ENCODE results near the gene DPP9. TPM values are rescaled to one million over a fixed set of nuclear protein-coding genes. Genes with fewer than 3 reads are reported as not detected.
A peak's percentile ranks its signal among the peaks of the same experiment; 100 is the strongest.

DPP9 gene
- polyA plus RNA-seq, 2 of the 4 experiments (the other 2 are of a cell fraction), result 10.1 to 53.5 TPM

DNA sequence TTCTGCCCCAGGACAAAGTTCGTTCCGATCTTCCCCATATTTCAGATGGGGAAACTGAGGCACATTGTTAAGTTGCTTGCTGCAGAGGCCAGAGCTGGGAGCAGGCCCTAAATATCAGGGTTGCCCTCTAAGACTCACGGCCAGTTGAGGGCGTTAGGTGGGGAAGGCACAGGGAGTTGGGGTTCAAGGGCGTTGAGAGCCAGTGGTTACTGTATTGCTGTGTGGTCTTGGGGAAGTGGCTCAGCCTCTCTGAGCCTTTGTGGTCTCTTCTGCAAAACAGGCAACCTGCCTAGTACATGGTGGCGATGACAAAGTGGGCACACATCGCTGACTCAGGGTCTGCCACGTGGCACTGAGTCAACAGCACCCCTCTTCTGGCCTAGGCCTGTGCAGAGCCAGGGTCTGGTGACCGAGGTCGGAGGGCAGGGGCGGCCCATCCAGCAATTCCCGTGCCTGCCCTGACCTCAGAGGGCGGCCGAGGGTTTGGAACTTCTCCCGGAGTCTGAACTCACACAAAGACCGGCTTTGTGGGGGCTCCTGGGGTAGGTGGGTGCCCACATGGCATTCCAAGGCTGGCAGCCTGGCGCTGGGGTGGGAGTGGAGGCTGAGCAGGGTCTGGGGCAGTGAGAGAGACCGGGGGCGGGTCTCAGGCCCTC, 74.1 kb downstream of the DPP9 start:
- peak; percentile 33 for TF ChIP-seq ZFP36 (IDR thresholded peaks at IDR 0.05; ENCODE audit: borderline replicate concordance, partially characterized antibody)
- TF ChIP-seq, protein P1, sequence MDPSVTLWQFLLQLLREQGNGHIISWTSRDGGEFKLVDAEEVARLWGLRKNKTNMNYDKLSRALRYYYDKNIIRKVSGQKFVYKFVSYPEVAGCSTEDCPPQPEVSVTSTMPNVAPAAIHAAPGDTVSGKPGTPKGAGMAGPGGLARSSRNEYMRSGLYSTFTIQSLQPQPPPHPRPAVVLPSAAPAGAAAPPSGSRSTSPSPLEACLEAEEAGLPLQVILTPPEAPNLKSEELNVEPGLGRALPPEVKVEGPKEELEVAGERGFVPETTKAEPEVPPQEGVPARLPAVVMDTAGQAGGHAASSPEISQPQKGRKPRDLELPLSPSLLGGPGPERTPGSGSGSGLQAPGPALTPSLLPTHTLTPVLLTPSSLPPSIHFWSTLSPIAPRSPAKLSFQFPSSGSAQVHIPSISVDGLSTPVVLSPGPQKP (IDR thresholded peaks at IDR 0.05; ENCODE audit: low read depth, low read length), result no peak
- TF ChIP-seq SMC3 (IDR thresholded peaks at IDR 0.05), result no peak
- Histone ChIP-seq H3K4me3 (no peak overlapping the region), H3K4me2 (no peak overlapping the region), H3K27ac (no peak overlapping the region), H3K9me3 (no peaks in the 10 kb centered on the region), H3K4me1 (peaks cover 1% of the 10 kb centered on the region; the same call in 1 of the 3 replicates)
- FAIRE-seq, result no peak
- ATAC-seq, result no peak
- ChIA-PET POLR2A (no interaction called here), CTCF (interaction anchor here (0.6 to 3.0 kb wide), 6 partner anchors 10 to 91 kb away, joined by 3 to 20 read pairs (median 4); partner anchors contain the start of gene SEMA6B)
- WGBS (ENCODE audit: missing lambda C conversion rate), result 82% methylated on average over 9 of the region's 19 CpGs
- no peak for DNase-seq (ENCODE audit: low read depth in 1 of 2, low spot score in 1 of 2)

GRCh38 chr19:4647676-4648644, 75.7 kb downstream of the DPP9 start:
- CTCF ChIA-PET, result interaction anchor here (0.6 to 3.0 kb wide), 6 partner anchors 11 to 225 kb away, joined by 3 to 20 read pairs (median 4); no protein-coding TSS in a partner anchor
- Histone ChIP-seq H3K4me2 (no peak overlapping the region), H3K9me3 (no peaks in the 10 kb centered on the region), H3K4me1 (no peaks in the 10 kb centered on the region), H3K4me3 (no peak overlapping the region), H3K27ac (no peak overlapping the region)
- TF ChIP-seq JUNB (IDR thresholded peaks at IDR 0.05), result no peak
- no peak for TF ChIP-seq HEYL (CRISPR knock-in tag; IDR thresholded peaks at IDR 0.05)
- no peak for TF ChIP-seq FOSB (CRISPR knock-in tag; IDR thresholded peaks at IDR 0.05)
- no peak for TF ChIP-seq TFCP2L1 (CRISPR knock-in tag; IDR thresholded peaks at IDR 0.05)
- FAIRE-seq (no peak), ATAC-seq (peak in 1 of 2 experiments; percentile 47; a peak in 3 of 6 replicates), DNase-seq (ENCODE audit: low read depth in 1 of 2, low spot score in 1 of 2) (no peak)
- WGBS (ENCODE audit: missing lambda C conversion rate), result 85% methylated on average over 14 of the region's 20 CpGs
- POLR2A ChIA-PET, result no interaction called here

DNA sequence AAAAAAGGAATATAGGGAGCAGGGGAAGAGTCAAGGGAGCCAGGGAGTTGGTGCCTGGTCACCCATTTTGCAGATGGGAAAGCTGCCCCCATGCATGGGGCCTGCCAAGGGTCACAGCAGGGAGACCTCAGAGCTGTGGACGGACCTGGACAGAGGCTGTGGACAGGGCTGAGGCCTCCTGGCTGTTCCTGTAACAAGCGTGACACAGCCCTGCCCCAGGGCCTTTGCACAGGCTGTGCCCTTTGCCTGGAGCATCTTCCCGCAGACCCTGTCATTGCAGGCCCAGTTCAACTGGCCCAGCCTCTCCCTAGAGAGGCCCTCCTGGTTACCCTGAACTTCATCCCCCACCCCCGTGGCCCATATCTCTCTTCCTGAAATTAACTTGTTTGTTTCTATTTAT, 77.9 kb downstream of the DPP9 start:
- no peaks in the 10 kb centered on the region for H3K4me1 ChIP-seq
- no peak for FAIRE-seq
- no peak overlapping the region for H3K4me3 ChIP-seq
- DNase-seq (ENCODE audit: low read depth in 1 of 2, low spot score in 1 of 2), result no peak
- 94% methylated on average over 4 of the region's 4 CpGs for WGBS (ENCODE audit: missing lambda C conversion rate)
- POLR2A ChIA-PET, result no interaction called here
- CTCF ChIA-PET, result interaction anchor here (0.6 to 3.0 kb wide), 3 partner anchors 10 to 121 kb away, joined by 3 to 16 read pairs (median 3); no protein-coding TSS in a partner anchor
- no peak for TF ChIP-seq RFX5 (IDR thresholded peaks at IDR 0.05)
- TF ChIP-seq CHD4 (IDR thresholded peaks at IDR 0.05; ENCODE audit: borderline replicate concordance), result no peak
- TF ChIP-seq, protein P2, sequence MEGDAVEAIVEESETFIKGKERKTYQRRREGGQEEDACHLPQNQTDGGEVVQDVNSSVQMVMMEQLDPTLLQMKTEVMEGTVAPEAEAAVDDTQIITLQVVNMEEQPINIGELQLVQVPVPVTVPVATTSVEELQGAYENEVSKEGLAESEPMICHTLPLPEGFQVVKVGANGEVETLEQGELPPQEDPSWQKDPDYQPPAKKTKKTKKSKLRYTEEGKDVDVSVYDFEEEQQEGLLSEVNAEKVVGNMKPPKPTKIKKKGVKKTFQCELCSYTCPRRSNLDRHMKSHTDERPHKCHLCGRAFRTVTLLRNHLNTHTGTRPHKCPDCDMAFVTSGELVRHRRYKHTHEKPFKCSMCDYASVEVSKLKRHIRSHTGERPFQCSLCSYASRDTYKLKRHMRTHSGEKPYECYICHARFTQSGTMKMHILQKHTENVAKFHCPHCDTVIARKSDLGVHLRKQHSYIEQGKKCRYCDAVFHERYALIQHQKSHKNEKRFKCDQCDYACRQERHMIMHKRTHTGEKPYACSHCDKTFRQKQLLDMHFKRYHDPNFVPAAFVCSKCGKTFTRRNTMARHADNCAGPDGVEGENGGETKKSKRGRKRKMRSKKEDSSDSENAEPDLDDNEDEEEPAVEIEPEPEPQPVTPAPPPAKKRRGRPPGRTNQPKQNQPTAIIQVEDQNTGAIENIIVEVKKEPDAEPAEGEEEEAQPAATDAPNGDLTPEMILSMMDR (IDR thresholded peaks at IDR 0.05), result no peak
- no peak for TF ChIP-seq ZNF302 (CRISPR knock-in tag; IDR thresholded peaks at IDR 0.05)
- no peak for TF ChIP-seq MYC (IDR thresholded peaks at IDR 0.05; ENCODE audit: borderline replicate concordance, low read length)
- TF ChIP-seq POLR2A (IDR thresholded peaks at IDR 0.05; ENCODE audit: low read length), result no peak
- TF ChIP-seq RARB (CRISPR knock-in tag; IDR thresholded peaks at IDR 0.05), result no peak
- no peak for TF ChIP-seq JUN (IDR thresholded peaks at IDR 0.05)
- TF ChIP-seq TP53 (CRISPR knock-in tag; IDR thresholded peaks at IDR 0.05), result no peak
- TF ChIP-seq ZSCAN20 (CRISPR knock-in tag; IDR thresholded peaks at IDR 0.05), result no peak
- TF ChIP-seq CBX2 (IDR thresholded peaks at IDR 0.05; ENCODE audit: borderline replicate concordance, low read depth), result no peak
- no peak overlapping the region for H3K27ac ChIP-seq
- ATAC-seq, result no peak
- H3K4me2 ChIP-seq, result no peak overlapping the region
- H3K9me3 ChIP-seq, result no peaks in the 10 kb centered on the region

All from A549 (cell line).